Endothelial cell of umbilical vein (primary cell): ENCODE data around the gene VEGFA.

Experiments used
- CTCF ChIP-seq, 2 donors: IDR thresholded peaks; 1 replicate in 1 of 2; 2 replicates in 1 of 2; pipeline ENCODE4 v1.5.1; 2011; ENCODE audit warnings: low read length in 2 of 2, mild to moderate bottlenecking in 2 of 2, moderate library complexity in 2 of 2, control low read depth in 1 of 2, inconsistent platforms in 1 of 2, low read depth in 1 of 2; ENCODE audit not compliant: insufficient read depth in 1 of 2; ENCODE audit errors: extremely low read depth in 1 of 2
- GATA2 ChIP-seq: IDR thresholded peaks from 2 replicates; pipeline ENCODE4 v1.7.0; 2011; ENCODE audit warnings: low read depth, mild to moderate bottlenecking, moderate library complexity, mixed read lengths, low read length; ENCODE audit not compliant: insufficient read length, insufficient read depth
- JUN ChIP-seq: IDR thresholded peaks from 2 replicates; pipeline ENCODE4 v1.6.1; 2011; ENCODE audit warnings: borderline replicate concordance, low read depth; ENCODE audit not compliant: insufficient read length, insufficient read depth
- MYC ChIP-seq: IDR thresholded peaks from one replicate; pipeline ENCODE4 v1.6.1; 2011; ENCODE audit warnings: mild to moderate bottlenecking, low read depth, low read length
- POLR2A ChIP-seq: IDR thresholded peaks from 2 replicates; pipeline ENCODE4 v1.6.1; 2012; ENCODE audit warnings: low read depth, mild to moderate bottlenecking, control low read depth, low read length
- POLR2AphosphoS5 ChIP-seq: IDR thresholded peaks from 2 replicates; pipeline ENCODE4 v1.6.1; 2012; ENCODE audit warnings: low read depth, mild to moderate bottlenecking, control low read depth, low read length, moderate library complexity; ENCODE audit not compliant: insufficient read depth
- TF ChIP-seq, protein P1 (sequence below): IDR thresholded peaks from 2 replicates; pipeline ENCODE4 v1.6.1; 2011; ENCODE audit not compliant: insufficient read depth, insufficient read length

GRCh38 chr6:43727634-43728033 is 42.4 kb upstream of the VEGFA start:
- TF ChIP-seq CTCF (IDR thresholded peaks at IDR 0.05; ENCODE audit: extremely low read depth in 1 of 2, insufficient read depth in 1 of 2, low read depth in 1 of 2, low read length in 2 of 2) (no peak), MYC (no peak), JUN (no peak), POLR2A (no peak), POLR2AphosphoS5 (no peak), GATA2 (no peak)
- TF ChIP-seq, protein P1, sequence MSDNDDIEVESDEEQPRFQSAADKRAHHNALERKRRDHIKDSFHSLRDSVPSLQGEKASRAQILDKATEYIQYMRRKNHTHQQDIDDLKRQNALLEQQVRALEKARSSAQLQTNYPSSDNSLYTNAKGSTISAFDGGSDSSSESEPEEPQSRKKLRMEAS = no peak
